NK-92 treated with Interleukin-12 subunit alpha and Interleukin-12 subunit beta, amount 100 ng/mL, for 24 hours (cell line): ENCODE measurements around the gene DIP2A.

Experiments used
- DNase-seq: peaks from one replicate; lab custom pipeline; 2025; lab: John Stamatoyannopoulos, UW

Gene DIP2A, protein sequence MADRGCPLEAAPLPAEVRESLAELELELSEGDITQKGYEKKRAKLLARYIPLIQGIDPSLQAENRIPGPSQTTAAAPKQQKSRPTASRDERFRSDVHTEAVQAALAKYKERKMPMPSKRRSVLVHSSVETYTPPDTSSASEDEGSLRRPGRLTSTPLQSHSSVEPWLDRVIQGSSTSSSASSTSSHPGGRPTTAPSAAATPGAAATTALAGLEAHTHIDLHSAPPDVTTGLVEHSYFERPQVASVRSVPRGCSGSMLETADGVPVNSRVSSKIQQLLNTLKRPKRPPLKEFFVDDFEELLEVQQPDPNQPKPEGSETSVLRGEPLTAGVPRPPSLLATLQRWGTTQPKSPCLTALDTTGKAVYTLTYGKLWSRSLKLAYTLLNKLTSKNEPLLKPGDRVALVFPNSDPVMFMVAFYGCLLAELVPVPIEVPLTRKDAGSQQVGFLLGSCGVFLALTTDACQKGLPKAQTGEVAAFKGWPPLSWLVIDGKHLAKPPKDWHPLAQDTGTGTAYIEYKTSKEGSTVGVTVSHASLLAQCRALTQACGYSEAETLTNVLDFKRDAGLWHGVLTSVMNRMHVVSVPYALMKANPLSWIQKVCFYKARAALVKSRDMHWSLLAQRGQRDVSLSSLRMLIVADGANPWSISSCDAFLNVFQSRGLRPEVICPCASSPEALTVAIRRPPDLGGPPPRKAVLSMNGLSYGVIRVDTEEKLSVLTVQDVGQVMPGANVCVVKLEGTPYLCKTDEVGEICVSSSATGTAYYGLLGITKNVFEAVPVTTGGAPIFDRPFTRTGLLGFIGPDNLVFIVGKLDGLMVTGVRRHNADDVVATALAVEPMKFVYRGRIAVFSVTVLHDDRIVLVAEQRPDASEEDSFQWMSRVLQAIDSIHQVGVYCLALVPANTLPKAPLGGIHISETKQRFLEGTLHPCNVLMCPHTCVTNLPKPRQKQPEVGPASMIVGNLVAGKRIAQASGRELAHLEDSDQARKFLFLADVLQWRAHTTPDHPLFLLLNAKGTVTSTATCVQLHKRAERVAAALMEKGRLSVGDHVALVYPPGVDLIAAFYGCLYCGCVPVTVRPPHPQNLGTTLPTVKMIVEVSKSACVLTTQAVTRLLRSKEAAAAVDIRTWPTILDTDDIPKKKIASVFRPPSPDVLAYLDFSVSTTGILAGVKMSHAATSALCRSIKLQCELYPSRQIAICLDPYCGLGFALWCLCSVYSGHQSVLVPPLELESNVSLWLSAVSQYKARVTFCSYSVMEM (N-terminal part only)

DNA sequence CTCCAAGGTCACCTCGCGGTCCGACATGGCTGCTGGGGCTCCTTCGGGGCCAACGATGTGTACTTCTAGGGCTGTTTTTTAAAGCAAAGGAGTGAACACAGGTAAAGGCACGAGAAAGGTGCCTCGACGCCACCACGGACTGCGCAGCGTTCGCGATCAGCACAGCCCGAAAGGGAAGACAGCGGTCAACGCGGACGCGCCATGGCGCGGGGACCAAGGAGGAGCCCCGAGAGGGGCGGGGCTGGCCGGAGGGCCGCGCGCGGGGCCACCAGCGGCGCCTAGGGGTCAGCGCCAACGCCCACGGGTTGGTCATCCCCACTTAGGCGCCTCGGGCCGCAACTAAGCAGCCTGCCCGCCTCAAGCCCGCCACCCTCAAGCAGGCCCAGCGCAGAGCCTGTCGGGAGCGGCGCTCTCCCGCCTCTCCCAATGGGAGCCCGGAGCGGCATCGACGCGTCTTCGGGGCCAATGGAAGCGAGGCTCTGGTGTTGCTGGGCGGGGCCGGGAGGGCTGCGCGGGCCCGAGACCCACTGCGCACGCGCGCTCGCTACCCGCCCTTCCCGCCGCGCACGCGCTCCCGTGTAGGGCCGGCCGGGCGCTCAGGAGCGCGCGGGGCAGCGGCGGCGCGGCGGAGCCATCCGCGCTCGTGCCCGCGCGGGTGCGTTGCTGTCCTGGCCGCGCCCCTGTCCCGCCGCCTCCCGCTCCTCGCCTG, at the start of gene DIP2A:
Gene DIP2A, plus strand, starts transcription at position 577 of the 709 bp plus-strand sequence. CDS start 241 bp downstream, outside the sequence.
- DNase-seq = peak; percentile 95

DNA sequence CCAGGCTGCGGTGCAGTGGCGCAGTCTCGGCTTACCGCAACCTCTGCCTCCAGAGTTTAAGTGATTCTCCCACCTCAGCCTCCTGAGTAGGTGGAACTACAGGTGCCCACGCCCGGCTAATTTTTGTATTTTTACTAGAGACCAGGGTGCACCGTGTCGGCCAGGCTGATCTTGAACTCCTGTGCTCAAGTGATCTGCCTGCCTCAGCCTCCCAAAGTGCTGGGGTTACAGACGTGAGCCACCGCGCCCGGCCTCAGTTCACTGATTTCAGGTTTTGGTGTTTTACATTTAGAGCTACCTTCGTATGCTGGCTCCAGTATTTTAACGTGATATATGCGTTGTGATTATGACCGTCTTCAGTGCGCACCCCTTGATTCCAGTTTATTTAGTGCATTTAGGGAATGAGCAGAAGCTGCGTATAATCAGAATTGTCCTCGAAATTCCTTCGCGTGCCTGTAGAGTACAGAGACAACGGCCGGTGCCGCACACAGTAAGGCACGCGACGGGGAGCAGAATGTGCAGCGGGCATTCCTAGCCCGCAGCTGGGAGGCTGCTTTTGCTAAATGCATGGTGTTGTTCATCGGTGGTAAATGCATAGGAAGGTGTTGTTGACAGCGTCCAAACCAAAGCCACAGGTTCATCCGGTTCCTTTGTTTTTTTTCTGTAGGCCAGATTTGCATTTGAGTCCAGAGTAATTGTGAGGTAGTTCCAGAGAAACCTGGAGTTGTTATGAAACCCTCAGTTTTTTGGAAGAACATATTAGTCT, 48.9 kb upstream of the DIP2A start:
- DNase-seq = no peak

DNA sequence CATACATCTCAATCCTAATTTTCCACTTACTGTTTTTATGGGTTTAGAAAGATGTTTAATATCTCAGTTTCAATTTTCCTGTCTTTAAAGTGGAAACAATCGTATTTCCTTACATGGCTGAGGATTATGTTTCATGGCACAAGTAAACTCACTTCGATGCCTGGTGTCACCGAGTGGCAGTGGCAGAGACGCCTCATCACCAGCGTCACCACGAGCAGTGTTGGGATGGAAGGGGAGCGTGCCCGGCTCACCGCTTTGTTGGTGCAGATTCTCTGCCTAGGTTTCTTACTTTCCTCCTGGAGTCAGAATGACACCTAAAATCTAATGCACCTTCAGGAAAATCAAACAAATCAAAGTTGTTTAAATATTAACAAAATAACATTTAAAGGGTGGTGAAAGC, 48.2 kb upstream of the DIP2A start:
- no peak for DNase-seq

DNA sequence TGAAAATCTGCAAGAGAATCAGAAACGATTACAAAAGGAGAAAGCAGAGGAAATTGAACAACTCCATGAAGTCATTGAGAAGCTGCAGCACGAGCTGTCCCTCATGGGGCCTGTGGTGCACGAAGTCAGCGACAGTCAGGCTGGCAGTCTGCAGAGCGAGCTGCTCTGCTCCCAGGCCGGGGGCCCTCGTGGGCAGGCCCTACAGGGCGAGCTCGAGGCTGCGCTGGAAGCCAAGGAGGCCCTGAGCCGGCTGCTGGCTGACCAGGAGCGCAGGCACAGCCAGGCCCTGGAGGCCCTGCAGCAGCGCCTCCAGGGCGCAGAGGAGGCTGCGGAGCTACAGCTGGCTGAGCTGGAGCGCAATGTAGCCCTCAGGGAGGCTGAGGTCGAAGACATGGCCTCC, 47.5 kb upstream of the DIP2A start:
- no peak for DNase-seq

DNA sequence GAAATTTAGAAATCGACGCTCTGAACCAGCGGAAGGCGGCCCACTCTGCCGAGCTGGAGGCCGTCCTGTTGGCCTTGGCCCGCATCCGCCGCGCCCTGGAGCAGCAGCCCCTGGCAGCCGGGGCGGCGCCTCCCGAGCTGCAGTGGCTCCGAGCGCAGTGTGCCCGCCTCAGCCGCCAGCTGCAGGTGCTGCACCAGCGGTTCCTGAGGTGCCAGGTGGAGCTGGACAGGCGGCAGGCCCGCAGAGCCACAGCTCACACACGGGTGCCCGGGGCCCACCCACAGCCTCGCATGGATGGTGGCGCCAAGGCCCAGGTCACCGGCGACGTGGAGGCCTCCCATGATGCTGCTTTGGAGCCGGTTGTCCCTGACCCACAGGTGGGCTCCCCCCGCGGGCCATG, 47.0 kb upstream of the DIP2A start:
- DNase-seq = no peak

DNA sequence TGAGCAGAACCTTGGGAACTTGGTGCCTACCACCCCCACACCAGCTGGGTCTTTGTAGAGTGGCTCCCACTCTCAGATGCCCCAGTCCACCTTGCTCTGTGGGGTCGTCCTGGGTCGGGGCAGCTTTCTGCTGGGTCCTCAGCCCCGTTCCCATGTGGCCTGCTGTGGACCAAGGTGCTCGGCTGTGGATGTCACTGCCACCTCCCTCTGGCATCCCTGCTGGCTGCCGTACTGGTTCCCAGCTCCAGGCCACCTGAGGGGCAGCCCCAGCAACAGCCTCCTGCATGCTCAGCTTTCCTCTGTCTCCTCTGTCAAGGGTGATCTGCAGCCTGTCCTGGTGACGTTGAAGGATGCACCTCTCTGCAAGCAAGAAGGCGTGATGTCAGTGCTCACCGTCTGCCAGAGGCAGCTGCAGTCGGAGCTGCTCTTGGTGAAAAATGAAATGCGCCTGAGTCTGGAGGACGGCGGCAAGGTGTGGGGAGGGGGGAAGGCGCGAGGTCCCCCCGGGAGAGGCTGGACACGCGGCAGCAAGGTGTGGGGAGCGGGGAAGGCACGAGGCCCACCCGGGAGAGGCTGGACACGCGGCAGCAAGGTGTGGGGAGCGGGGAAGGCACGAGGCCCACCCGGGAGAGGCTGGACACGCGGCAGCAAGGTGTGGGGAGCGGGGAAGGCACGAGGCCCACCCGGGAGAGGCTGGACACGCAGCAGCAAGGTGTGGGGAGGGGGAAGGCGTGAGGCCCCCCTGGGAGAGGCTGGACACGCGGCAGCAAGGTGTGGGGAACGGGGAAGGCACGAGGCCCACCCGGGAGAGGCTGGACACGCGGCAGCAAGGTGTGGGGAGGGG, 45.9 kb upstream of the DIP2A start:
- no peak for DNase-seq

DNA sequence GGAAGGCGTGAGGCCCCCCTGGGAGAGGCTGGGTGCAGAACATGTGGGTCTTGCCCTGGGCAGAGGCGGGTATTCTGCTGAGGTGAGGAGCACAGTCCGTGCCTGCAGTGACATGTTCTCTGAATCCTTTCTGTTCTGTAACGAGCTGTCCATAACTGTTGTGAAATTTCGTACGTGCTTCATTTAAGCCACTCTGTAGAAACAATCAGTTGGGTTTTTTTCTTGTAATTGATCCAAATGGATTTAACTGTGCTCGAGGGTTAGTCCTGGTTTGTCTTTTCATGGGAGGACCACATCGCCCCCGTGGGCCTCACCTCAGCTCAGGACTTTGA, 45.4 kb upstream of the DIP2A start:
- no peak for DNase-seq

DNA sequence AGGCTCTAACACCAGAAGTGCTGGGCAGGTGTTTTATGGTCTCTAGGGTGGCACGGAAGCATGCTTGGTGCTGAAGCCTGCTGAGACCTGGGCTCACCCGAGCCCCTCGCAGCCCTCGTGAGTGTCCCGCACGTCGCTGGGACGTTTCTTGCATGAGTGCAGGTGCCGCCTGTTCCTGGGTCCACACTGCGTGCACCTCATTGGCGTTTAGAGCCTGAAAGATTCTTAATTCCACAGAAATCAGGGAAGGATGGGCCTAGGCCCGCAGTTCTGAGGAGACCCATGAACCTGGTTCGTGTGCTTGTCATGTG, 43.8 kb upstream of the DIP2A start:
- DNase-seq = no peak

DNA sequence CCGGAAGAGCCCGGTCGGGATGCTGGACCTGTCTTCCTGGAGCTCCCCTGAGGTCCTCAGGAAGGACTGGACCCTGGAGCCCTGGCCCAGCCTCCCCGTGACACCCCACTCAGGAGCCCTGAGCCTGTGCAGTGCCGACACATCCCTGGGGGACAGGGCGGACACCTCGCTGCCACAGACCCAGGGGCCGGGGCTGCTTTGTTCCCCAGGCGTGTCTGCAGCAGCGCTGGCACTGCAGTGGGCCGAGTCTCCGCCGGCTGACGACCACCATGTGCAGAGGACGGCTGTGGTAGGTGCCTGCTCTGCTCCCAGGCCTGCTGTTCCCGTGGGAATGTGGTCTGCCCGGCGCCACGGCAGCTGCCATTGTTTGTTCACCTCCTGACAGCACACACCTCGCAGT, 42.1 kb upstream of the DIP2A start:
- no peak for DNase-seq

DNA sequence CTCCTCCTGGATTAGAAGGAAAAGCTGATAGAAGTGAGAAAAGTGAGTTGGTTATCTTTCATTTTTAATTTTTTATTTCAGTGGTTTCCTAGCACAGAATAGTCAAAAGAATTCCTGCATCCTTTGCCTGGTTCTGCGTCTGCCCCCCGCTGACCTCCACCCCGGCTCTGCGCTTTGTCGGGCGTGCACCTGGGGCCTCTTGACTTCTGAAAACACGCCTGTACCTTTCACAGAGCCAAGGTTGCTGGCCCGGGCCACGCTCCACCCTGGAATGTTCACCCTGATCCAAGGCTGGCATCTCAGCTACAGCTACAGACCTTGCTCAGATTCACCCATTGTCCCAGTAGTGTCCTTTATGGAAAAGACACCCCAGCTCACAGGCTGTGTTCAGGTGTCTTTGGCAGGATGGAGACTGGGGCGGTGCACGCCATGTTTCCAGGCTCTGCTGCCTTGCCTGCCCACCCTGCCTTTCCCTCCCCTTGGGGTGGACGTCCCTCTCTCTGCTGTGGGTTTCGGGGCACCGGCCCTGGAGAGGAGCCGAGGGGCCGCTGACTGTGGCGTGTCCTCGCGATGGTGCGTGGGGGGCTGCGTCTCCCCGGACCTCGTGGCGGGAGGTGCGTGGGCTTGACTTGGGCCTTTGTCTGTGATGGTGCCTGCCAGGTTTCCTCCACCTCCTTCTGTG, 40.3 kb upstream of the DIP2A start:
- DNase-seq = no peak

DNA sequence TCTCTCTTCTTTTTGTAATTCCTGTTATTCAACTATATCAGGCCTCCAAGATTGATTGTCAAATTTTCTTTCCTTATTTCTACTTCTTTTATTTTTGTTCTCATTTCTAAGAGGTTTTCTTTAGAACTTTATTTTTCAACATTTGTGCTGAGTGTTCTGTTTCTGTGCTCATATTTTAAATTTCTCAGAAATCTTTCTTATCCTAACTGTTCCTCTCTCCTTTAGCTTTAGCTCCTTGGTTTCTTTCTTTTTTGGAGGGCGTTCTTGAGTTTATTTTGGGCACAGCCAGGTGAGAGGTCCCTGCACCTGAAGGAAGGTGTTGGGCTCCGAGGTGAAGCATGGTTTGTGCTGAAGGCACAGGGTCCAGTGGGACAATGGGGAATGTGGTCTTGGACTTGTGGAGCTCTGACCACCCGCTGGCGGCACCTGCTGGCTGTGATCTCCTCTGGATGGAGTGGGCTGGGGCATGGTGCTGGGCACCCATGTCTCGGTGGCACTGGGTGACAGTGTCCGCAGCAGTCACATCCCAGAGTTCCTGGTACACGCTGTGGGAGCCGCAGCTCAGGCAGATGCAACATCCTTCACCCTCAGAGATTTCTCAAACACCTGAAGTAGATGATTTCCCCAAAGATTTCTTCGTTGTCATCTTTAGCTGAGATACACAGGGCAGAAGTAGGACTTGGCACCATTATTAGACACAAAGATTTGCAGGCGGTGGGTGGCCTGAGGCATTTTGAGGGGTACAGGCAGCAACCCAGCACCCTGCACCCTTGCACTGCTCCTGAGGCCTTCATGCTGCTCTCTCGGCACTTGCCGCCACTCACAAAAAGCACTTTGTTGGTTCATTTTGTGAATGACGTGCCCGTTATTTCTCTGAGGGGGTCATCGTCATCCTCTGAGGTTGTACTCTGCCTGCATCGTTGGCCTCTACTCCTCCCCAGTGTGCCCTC, 38.2 kb upstream of the DIP2A start:
- DNase-seq = no peak

DNA sequence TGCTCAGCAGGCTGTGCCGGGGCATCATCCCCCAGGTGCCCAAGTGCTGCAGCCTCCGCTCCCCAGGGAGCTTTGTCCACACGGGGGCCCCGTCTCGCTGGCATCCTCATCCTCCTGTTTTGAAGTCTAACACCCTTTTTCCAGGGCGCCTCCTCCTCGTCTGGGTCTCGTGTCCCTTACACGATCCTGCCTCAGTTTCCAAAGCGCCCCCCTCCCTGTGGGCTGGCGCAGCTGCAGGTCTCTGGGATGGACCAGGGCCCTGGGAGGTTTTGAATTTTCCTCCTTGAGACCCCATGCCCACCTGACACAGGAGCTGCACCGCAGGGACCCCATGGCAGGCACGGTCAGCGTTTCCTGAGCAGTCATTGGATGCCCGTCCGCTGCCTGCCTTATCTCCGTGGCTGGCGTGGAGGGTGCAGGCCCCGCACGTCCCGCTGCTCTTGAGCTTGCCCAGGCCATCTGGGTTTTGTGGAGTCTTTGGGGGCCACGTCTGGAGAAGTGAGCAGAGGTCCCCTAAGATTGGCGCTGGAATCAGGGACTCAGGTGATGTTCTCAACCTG, 37.4 kb upstream of the DIP2A start:
- DNase-seq = no peak

DNA sequence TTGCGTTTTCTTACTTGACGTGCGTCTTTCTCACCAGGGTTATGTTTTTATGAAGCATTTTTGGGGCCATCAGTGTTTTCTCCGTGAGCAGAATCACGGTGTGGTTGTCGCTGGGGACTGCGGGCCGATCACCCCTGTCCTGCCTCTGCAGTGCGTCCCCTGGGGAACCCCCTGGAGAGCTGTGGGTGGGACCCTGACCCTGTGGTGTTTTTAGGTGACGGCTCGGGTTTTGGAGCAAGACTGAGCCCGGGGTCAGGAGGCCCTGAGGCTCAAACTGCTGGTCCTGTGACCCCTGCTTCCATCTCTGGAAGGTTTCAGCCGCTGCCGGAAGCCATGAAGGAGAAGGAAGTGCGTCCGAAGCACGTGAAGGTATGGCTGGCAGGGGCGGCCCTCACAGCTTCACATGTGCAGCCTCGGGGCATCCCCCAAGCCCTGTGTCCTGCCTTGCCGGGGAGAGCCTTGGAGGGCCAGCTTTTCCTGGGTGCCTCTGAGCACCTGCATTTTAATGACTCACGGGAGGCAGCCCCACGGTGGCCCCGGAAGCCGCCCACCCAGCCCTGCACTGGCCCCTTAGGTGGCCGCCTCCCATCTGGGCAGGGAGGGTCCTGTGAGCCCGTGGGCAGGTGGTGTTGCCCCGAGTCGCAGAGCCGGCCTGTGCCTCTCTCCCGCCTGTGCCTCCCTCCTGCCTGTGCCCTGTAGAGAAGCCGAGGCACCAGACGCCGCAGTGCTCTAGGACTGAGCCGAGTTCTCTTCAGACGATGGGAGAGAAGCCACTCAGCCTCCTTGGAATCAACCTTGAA, 36.7 kb upstream of the DIP2A start:
- no peak for DNase-seq

DNA sequence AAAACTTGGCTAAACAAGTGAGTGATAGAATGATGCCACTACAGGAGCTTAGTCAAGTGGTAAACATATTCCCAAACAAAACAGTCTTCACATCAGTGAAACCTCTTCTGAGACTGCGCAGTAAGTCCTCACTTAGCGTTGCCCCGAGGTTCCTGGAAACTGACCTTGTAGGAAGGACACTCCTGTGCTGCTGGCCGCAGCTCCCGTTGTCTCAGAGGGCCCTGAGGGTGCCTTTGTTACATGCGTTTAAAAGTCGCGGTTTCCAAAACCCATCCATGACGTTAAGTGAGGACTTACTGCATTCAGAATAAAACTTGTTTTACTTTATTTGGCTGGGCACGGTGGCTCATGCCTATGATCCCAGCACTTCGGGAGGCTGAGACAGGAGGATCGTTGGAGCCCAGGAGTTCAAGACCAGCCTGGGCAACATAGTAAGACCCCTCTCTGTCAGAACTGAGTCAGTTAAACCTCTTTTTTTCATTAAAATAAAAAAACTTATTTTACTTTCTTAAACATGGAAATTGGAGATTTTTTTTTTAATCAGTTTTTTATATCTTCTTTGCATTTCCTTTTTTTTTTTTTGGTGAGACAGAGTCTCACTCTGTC, 36.0 kb upstream of the DIP2A start:
- no peak for DNase-seq

DNA sequence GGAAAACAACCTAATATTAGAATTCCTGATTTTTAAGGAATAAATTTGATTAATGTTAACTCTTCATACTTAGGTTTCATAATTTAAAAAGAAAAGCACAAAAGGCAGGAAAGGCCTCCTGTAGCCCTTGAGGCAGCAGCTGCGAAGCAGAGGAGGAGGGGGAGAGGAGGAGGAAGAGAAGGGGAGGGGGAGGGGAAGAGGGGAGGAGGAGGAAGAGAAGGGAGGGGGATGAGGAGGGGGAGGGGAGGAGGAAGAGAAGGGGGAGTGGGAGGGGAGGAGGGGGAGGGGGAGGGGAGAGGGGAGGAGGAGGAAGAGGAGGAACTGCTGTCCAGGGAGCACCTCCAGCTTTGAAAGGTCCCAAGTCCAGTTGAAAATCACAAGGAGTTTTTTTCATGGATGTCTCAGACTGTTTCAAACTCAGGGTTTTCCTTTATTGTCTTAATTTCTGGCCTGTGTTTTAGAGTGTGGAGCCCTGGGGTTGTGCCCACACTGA, 35.1 kb upstream of the DIP2A start:
- DNase-seq = no peak

DNA sequence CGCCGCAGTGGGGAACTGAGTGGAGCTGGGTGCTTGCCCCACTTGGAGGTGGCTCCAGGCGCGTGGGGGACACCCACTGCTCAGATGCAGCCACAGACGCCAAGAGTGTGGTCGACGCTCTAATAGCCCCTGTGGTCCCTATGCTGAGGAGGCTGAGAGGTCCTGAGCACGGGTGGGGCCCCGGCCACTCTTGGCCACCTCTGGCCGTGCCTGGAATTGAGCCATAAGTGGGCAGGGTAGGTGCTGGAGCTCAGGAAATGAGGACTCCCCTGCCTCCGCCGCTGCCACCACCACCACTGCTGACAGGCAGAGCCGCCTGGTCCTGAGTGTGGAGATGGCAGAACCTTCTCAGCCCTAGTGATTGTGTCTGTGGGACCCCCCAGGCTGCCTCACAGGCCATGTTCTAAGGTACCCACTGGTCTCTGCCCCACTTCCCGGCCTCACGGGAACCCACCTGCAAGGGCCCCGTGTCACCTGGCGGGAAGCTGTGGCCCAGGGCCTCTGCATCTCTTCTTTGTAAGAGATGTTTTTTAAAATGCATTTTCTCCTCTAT, 34.6 kb upstream of the DIP2A start:
- DNase-seq = no peak

DNA sequence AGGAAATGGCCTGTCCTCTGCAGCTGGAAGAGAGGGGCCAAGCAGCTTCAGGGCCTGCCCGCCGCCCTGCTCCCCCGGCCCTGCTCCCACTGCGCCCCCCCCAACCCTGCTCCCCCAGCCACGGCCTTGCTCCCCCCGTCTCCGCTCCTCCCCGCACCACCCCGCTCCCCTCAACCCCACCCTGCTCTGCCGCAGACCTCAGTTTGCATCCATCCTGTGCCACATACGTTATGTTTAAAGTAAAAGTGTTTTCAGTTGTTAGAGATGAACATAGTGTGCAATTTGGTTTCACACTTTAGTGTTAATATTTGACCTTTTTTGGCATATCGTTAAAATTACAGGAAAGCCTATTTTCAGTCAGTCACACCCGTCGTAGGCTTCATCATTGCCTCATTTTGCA, 34.1 kb upstream of the DIP2A start:
- no peak for DNase-seq
